GM12801 (cell line): ENCODE data around the gene EAF1.

Experiments used
- TF ChIP-seq, protein P1 (sequence below): IDR thresholded peaks from one replicate; pipeline ENCODE4 v1.5.1; 2011; ENCODE audit warnings: control low read depth; ENCODE audit not compliant: insufficient read length; ENCODE audit errors: extremely low read depth

Gene EAF1

DNA sequence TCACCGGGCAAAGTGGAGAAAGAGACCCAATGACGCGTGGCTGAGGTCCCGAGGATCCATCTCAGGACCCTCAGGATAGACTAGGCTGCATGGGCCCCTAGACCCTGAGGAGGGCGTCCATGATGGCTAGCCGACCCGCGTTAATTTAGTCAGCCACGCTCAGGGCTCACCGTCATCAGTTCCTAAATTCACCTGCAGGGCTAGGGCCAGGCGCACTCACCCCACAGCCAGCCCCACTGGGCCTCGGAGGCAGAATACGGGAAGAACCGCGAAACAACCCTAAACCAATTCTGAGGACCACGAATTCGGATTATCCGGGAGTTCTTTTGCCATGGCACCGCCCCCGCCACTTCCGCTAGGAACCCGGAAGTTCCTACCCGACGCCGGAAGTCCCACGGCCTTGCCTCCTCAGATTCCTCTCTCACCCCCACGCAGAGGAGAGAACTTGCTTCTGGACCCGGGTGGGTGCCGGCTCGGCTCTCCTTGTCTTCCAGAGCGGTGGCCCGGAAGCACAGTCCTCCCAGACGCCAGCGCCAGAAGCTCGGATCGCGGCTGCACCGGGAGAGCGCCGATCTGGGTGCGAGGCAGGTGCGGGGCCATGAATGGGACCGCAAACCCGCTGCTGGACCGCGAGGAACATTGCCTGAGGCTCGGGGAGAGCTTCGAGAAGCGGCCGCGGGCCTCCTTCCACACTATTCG, at the start of gene EAF1, which contains the start of gene METTL6:
Gene EAF1 (plus strand): TSS at position 417 of the 699 bp plus-strand sequence. CDS start 182 bp downstream, at position 599.
Gene METTL6 (minus strand): TSS at position 363 of the 699 bp plus-strand sequence. CDS start 1,033 bp downstream, outside the sequence.
- TF ChIP-seq, protein P1, sequence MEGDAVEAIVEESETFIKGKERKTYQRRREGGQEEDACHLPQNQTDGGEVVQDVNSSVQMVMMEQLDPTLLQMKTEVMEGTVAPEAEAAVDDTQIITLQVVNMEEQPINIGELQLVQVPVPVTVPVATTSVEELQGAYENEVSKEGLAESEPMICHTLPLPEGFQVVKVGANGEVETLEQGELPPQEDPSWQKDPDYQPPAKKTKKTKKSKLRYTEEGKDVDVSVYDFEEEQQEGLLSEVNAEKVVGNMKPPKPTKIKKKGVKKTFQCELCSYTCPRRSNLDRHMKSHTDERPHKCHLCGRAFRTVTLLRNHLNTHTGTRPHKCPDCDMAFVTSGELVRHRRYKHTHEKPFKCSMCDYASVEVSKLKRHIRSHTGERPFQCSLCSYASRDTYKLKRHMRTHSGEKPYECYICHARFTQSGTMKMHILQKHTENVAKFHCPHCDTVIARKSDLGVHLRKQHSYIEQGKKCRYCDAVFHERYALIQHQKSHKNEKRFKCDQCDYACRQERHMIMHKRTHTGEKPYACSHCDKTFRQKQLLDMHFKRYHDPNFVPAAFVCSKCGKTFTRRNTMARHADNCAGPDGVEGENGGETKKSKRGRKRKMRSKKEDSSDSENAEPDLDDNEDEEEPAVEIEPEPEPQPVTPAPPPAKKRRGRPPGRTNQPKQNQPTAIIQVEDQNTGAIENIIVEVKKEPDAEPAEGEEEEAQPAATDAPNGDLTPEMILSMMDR = no peak

DNA sequence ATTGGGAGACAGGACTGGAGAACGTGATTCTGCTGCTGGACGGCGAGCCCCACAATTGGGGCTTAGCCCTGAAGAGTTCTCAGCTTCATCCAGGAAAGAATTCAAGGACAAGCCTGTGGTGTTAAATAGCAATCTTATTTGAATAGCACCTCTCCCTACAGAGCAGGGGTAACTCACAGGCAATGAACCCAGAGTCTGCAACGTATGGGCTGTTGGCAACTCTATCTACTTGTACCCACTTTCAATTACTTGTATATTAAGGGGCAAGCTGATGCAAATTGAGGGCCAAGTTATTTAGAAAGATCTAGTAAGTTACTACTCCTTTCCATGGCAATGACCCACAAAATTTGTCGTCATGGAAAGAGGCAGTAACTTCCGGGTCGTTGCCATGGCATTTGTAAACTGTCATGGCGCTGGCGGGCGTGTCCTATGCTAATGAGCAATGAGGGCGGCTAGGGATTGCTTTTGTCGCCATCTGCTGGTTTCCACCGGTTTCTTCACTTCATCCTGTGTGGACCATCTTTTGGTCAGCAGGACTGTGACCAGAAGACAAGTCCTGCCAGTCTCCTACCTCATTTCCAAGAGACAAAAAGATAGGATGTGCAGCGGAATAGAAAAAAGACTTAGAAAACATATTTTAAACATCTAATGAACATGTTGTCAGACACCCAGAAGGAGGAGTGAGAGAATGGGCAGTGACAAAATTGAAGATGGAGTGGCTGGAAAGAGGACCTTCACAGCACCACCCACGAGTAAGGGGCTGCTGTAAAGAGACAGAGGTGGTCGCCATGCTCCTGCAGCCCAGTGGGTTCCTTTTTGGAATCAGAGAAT, 49.2 kb upstream of the EAF1 start:
- TF ChIP-seq, protein P1 = no peak

DNA sequence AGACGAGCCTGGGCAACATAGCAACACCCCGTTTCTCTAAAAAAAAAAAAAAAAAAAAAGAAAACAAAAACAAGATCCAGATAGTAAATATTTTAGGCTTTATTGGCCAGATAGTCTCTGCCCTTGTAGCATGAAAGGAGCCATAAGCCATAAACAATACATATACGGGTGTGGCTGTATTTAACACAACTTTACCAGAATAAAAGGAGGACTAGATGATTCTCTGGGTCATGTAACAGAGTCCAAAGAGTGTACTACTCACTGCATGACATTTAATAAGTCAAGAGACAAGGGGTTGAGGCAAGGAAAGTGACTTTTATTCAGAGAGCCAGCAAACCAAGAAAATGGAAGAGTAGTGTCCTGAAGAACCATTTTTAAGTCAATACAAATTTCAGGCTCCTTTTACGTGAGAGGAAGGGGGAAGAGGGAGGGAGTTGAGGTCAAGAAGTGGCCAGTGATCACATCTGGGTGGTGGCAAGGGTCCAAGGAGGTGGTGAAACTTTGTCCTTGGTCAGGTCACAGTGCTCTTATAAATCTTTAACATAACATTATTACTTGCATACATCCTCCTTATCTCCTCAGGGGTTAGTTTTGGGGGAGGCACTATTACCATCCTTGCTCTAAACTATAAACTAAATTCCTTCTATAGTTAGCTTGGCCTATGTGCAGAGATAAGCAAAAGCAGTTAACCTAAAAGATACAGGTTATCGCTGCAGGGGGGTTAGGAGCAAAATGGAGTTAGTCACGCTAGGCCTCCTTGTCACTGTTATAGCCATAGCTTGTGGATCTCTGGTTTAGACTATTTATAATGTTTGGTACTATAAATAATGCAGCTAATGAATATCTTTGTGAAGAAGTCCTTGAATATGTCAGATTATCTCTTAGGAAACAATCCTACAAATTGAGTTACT, 46.2 kb upstream of the EAF1 start:
- TF ChIP-seq, protein P1 = no peak

DNA sequence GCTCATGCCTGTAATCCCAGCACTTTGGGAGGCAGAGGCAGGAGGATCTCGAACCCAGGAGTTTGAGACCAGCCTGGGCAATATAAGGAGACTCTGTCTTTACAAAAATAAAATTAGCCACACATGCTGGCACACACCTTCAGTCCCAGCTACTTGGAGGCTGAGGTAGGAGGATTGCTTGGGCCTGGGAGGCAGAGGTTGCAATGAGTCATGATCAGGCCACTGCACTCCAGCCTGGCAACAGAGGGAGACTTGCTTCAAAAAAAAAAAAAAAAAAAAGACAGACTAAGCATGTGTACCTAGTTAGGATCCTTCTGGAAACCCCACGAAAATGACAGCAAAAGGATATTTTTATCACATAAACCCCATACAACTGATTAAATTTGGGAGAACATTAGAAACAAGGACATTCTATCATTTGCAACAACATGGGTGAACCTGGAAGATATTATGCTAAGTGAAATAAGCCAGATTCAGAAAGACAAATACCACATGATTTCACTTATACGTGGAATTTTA, 44.9 kb upstream of the EAF1 start:
- TF ChIP-seq, protein P1 = no peak

DNA sequence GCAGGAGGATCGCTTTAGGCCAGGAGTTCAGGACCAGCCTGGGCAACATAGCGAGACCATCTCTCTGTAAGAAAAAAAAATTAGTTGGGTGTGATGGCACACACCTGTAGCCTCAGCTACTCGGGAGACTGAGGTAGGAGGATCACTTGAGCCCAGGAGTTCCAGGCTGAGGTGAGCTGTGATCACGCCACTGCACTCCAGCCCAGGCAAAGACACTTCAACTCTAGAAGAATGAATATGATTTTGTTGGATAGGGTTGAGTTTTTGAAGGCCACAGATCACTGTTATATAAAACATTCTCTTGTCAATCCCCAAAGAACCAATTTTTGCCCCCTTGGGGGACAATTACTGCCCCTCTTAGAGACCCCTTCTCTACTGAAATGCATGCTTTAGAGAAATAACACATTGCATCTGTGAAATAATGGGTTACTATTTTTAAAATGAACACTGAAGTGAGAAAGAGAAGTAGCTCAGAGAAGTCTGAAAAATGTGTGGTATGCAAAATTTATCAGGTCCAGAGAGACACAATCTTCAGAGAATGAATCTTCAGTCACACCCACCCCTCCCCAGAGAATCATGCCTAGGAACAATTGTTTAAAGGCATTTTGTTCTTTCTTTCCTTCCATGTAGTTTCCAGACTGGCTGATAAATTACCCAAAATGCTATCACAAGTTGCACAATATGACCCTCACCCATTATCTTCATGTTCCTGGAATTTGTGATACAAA, 42.7 kb upstream of the EAF1 start:
- TF ChIP-seq, protein P1 = no peak

DNA sequence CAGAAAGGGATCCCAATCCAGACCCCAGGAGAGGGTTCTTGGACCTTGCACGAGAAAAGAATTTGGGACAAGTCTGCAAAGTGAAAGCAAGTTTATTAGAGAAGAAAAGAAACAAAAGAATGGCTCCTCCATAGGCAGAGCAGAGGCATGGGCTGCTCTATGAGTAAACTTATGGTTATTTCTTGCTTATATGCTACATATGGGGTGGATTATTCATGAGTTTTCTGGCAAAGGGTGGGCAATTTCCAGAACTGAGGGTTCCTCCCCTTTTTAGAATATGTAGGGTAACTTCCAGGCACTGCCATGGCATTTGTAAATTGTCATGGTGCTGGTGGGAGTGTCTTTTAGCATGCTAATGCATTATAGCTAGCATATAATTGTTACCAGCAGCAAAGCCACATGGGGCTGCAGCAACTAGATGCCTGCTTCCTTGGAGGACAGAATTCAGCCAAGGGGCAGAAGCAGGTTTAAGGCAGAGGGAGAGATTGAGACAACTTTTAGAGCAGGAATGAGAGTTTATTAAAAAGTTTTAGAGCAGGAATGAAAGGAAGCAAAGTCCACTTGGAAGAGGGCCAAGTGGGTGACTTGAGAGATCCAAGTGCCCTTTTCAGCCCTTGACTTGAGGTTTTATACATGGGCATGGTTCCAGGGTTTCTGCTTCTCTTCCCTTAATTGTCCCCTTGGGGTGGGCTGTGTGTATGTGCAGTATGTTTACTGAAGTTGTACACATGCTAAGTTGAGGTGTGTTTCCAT, 41.3 kb upstream of the EAF1 start:
- TF ChIP-seq, protein P1 = no peak
